GM12865 (cell line): ENCODE results near the gene LRRC70.
"Not testable (repeated sequence)": the region's sequence is repeated elsewhere in the genome, so short reads cannot be mapped to it uniquely, and the experiment has no call there.

Experiments
- DNase-seq: peaks from one replicate; pipeline ENCODE4 v3.0.0; 2010; ENCODE audit warnings: low read depth
- H3K4me3 ChIP-seq: 2 replicates; pipeline ENCODE4 v1.5.1; 2011; ENCODE audit warnings: mild to moderate bottlenecking, low read depth, low read length, control low read depth
- TF ChIP-seq, protein P1 (sequence below): IDR thresholded peaks from 2 replicates; pipeline ENCODE4 v1.5.1; 2011; ENCODE audit warnings: low read length, control low read depth, low read depth, inconsistent platforms; ENCODE audit not compliant: insufficient read depth; ENCODE audit errors: missing control alignments

Gene LRRC70

GRCh38 chr5:62614355-62614754 is 35.7 kb downstream of the LRRC70 start:
- TF ChIP-seq, protein P1, sequence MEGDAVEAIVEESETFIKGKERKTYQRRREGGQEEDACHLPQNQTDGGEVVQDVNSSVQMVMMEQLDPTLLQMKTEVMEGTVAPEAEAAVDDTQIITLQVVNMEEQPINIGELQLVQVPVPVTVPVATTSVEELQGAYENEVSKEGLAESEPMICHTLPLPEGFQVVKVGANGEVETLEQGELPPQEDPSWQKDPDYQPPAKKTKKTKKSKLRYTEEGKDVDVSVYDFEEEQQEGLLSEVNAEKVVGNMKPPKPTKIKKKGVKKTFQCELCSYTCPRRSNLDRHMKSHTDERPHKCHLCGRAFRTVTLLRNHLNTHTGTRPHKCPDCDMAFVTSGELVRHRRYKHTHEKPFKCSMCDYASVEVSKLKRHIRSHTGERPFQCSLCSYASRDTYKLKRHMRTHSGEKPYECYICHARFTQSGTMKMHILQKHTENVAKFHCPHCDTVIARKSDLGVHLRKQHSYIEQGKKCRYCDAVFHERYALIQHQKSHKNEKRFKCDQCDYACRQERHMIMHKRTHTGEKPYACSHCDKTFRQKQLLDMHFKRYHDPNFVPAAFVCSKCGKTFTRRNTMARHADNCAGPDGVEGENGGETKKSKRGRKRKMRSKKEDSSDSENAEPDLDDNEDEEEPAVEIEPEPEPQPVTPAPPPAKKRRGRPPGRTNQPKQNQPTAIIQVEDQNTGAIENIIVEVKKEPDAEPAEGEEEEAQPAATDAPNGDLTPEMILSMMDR: no peak
- DNase-seq: no peak
- no peak overlapping the region for H3K4me3 ChIP-seq

DNA sequence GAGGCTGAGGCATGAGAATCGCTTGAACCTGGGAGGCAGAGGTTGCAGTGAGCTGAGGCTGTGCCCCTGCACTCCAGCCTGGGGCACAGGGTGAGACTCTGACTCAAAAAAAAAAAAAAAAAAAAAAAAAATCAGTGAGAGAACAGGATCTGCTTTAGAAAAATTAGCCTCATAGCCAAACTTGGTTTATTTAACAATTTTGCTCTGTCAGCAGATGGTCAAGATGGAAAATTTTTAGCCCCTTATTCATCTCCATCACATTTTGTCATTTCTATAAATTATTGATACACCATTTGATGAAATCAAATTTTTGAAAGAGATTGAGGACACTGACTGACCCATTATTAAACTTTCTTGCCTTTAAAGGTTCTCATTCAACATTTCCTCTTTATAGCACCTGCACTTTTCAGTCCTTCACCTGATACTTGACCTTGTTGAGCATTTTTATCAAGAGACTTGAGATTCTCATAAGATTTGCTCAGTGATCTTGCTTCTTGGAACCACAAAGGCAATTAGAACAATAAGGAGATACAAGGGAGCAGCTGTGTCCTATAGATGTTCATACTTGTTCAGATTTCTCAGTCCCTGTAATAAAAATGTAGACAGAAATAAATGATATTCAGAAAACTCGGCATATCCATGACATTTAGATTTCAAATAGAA is 38.1 kb downstream of the LRRC70 start:
- no peak overlapping the region for H3K4me3 ChIP-seq
- TF ChIP-seq, protein P1: no peak
- DNase-seq: no peak

DNA sequence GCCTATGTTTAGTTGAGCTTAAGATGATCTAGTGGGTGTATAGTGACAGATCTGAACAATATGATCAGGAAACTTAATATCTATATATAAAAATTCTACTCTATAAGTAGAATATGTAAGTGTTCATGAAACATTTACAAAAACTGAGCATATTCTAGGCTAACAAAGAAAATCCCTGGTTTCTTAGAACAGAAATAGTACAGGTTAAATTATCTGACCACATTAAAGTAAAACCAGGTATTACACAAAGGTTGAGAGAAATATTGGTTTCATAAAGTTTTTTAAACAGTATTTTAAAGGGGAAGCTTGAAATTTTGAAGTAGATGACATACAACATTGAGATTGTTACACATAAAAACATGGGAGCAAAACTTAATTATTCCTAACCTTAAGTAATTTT is 39.3 kb downstream of the LRRC70 start:
- DNase-seq: no peak
- TF ChIP-seq, protein P1: no peak
- no peak overlapping the region for H3K4me3 ChIP-seq

DNA sequence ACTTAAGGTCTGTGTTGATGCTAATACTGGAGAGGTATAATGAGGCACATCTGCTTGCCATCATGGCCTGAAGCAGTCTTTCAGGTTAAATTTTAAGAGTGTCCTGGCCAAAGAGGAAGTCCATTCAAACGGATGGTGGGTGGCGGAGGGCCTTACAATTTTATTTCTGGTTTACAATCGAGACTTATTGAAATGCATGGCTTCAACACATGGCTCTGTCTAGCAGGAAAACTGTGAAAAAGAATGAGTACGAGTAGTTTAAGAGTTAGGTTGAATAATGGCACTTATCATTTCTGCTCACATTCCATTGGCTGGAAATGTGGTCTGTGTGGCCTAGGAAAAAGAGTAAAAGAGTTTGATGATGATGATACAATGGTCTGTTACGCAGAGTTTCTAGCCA is 42.1 kb downstream of the LRRC70 start:
- TF ChIP-seq, protein P1: no peak
- H3K4me3 ChIP-seq: no peak overlapping the region
- no peak for DNase-seq

DNA sequence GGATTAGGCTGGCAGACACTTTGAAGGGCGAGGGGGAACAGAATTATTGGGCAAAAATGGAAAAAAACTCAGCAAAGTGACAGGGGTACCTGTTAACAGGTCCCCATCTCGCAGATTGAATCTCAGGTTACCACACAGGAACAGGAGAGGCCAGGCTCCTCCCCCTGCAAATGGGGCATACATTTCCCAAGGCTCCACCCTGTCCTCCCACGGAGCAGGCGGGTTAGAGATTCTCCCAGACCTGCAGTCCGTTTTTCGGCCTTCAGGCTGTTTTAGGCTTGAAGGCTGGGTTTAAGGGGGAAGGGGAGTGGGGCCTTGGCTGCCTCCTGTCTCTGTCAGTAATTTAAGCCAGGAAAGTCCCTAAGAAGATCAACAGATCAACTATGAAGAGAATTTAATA is 42.7 kb downstream of the LRRC70 start:
- no peak overlapping the region for H3K4me3 ChIP-seq
- TF ChIP-seq, protein P1: no peak
- DNase-seq: no peak

DNA sequence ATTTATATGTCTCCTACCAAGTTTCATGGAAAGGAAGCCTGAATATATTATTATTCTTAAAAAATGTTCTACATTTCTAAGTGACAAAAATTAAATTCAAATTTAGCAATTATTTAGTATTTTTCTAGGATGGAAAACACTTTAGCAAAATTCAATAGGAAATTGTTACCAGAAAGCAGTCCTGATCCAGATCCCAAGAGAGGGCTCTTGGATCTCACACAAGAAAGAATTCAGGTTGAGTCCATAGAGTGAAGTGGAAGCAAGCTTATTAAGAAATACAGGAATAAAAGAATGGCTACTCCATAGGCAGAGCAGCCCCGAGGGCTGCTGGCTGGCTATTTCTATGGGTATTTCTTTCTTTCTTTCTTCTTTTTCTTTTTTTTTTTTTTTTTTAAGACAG is 44.7 kb downstream of the LRRC70 start:
- TF ChIP-seq, protein P1: no peak
- no peak overlapping the region for H3K4me3 ChIP-seq
- DNase-seq: no peak

DNA sequence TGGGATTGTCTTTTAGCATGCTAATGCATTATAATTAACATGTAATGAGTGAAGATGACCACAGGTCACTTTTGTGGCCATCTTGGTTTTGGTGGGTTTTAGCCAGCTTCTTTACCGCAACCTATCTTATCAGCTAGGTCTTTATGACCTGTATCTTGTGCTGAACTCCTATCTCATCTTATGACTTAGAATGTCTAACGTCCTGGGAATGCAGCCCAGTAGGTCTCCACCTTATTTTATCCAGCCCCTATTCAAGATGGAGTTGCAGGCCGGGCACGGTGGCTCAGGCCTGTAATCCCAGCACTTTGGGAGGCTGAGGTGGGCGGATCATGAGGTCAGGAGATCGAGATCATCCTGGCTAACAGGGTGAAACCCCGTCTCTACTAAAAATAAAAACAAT is 45.8 kb downstream of the LRRC70 start:
- H3K4me3 ChIP-seq, DNase-seq: not testable (repeated sequence)
